HG02973 (cell line): ENCODE measurements around the gene DBI.
"Not testable (repeated sequence)": the region's sequence is repeated elsewhere in the genome, so short reads cannot be mapped to it uniquely, and the experiment has no call there.

Source experiments
- ATAC-seq: cut with Tn5 transposase; IDR thresholded peaks from one replicate; pipeline ENCODE4 v1.9.1; 2021; ENCODE audit warnings: moderate library complexity; ENCODE audit not compliant: unreplicated experiment

Gene DBI

DNA sequence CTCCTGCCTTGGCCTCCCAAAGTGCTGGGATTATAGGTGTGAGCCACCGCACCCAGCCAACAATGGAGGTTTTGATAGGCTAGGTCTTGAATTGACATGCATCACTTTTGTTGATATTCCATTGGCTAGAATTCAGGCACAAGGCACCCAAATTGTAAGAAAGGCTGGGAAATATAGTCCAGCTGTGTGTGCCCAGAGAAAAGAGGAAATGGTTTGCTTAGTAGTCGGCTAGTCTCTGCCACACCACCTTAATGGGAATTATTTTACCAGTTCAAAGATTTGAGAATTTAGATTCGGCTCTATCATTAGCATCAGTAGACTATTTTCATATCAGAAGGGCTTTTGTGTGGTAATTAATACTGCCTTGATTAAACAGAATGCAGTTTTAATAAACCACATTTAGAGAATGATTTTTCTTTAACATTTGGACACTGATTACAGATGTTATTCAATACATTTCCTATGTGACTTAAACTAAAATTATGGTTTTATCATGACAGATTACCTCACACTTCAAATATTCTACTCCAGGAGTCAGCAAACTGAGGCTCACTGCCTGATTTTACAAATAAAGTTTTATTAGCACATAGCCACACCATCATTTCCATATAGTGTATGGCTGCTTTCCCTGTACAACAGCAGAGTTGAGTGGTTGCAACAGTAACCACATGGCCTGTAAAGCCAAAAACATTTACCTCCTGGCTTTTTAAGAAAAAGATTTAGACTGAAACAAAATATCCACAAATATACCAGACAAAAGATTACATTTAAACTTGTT lies 27.4 kb downstream of the DBI start:
- no peak for ATAC-seq

DNA sequence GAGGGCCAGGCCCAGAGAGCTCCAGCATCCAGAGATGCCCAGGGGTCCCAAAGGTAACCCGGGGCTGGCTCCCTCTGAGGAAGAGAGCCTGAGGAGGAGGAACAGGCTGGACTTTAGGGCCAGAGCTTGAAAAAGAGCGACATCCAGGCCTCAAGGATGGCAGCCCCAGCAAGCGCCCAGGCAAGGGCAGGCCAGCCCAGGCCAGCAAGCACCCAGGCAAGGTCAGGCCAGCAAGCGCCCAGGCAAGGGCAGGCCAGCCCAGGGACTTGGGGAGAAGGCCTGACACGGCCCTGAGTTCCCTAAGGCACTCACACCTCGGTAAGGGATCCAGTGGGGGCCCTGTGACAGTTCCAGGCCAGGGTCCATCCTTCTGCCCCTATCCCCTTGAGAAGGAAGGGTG lies 30.4 kb downstream of the DBI start:
- ATAC-seq = no peak

DNA sequence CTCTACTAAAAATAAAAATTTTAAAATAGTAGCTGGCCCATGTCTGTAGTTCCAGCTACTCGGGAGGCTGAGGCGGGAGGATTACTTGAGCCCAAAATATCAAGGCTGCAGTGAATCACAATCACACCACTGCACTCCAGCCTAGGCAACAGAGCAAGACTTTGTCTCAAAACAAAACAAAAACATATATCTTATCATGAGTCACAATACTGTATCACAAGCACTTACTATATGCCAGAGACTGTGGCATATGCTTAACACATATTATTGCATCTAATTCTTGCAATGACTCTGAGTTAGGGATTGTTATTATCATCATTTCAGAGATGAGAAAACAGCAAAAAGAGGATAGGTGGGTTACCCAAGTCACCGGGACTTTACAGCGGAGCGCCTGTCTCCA lies 35.3 kb downstream of the DBI start:
- no peak for ATAC-seq

DNA sequence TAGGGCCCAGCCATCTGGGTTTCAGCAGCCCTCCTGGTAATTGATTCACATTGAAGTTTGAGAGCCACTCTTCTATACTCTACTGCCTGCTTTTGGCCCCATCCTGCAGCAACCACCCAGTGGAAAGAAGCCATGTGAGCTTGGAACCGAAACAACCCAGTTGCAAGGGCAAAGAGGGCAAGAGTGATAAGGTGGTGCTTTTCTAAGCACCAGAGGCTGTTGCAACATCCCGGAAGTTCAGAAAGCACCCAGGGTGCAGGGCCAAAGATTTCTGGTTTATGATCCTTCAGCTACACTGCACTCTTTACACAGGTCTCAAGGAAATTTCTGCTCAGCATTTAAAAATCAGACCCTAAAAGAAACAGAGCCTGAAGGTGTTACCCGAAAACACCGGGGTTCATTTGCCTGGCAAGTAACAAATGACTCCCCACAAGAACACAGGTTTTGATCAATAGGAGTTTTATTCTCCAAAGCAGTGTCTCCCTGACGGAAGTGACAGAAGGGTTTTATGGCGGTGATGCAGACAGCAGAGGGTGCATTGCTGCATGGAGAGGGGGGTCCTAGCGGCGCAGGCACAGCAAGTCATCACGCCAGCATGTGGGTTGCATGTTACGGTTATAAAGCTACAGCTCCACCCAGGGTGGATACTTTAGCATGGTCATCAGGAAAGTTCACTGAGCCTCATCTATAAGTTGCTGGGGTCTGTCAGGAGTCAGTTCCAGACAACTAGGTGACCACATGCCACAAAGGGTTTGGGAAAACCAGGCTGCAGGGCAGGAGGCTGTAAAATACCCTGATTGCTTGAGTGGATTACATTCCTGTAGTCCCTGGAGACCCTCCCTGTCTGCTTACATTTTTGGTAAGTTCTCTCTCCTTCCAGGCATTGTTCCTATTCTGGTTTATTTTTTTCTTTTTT lies 36.1 kb downstream of the DBI start:
- ATAC-seq = no peak

DNA sequence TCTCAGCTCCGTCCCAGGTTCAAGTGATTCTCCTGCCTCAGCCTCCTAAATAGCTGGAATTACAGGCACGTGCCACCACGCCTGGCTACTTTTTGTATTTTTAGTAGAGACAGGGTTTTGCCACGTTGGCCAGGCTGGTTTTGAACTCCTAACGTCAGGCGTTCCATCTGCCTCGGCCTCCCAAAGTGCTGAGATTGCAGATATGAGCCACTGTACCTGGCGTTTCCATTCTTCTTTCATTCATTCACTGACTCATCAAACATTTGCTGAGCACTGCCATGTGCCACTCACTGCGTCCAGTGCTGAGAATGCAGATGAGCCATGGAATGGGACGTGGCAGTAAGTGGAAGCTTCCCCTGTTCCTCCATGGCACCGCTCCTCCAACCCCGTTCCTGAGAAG lies 36.8 kb downstream of the DBI start:
- ATAC-seq = not testable (repeated sequence)

DNA sequence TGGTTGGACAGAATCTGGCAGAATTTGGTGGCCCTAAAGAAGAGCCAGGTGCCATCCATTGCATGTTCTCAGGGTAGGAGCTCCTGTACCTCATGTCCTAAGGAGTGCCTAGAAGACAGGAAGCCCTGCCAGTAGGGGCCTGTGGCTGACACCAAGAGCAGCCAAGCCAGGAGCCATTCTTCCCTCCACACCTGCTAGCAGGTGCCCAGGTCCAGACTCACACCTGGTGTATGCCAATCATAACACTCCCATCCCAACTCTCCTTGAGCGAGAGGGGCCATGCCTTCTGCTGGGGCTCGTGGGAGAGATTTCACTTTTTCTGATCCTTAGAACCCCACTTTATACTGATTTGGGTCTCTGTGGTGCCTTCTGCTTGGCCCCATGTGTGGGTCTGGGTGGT lies 38.4 kb downstream of the DBI start:
- no peak for ATAC-seq

DNA sequence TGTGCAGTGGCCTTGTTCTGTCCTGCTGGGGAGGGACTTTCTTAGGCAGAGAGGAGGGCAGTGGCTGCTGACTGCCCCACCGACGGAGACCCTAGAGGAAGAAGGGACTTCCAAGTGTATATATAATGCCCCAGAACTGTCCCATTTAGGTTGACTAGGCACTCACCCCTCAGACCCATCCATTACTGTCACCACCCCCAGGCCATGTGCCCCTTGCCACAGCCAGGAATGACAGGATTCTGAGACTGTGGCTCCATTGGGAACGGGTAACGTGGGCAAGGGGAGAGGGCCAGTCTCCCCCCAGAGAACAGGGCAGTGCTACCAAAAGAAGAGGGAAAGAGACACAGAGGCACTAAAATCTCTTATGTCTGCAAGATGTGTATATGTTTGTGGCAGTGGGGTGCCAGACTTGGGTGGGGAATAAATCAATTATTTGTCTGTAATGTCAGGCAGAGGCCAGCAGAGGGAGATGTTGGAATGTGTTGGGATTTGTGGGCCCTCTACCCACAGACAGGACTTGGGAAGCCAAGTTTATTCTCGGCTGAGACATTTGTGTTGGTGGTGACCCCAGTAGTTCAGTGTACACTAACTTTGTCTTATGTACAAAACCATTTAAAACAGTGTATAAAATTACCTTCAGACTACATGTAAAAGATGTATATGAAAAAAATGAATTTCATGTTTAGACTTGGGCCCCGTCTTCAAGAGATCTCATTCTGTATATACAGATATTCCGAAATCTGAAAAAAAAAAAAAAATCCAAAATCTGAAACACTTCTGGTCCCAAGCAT lies 40.8 kb downstream of the DBI start:
- ATAC-seq = no peak

DNA sequence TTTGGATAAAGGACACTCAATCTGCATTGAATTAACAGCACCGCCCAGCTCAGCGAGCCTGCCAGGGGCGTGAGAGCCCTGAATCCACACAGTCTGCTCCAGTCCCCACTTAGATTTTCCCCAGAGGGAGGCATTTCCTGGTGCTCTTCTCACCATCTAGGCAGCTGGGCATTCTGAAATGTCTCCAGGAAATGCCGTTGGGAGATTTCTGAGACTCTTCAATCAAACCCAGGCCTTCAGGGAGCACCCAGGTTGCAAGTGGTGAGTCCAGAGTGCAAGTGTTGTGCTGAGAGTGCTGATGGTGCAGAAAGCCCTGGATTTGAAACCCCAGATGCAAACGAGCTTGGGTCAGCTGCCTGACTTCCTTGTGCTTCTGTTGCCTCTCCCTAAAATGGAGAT lies 41.4 kb downstream of the DBI start:
- no peak for ATAC-seq

DNA sequence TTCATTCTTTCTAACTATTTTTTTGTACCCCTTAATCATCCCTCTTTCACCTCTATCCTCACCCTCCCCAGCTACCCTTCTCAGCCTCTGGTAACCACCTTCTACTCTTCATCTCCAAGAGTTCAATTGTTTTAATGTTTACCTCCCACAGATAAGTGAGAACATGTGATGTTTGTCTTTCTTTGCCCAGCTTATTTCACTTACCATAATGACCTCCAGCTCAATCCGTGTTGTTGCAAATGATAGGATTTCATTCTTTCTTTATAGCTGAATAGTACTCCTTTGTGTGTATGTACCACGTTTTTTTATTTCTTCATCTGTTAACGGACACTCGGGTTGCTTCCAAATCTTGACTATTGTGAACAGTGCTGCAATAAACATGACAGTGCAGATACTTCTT lies 42.7 kb downstream of the DBI start:
- no peak for ATAC-seq

DNA sequence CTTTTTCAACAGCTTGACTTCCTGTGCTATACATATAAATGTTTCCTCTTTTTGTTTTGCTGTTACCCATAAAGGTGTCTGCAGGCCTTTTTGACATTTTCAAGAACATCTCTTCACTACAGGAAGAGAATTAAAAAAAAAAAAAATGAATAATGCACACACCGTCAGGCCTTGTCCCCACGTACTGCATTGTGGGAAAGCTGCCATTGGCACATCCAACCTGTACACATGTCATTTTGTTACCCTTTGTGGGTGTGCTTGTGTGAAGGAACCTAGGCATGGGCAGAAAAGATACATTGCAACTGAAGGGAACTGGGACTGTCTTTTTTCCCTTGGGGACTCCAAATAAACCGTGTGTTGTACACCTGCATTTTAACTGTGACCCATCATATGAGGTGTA lies 48.1 kb downstream of the DBI start:
- ATAC-seq = no peak

DNA sequence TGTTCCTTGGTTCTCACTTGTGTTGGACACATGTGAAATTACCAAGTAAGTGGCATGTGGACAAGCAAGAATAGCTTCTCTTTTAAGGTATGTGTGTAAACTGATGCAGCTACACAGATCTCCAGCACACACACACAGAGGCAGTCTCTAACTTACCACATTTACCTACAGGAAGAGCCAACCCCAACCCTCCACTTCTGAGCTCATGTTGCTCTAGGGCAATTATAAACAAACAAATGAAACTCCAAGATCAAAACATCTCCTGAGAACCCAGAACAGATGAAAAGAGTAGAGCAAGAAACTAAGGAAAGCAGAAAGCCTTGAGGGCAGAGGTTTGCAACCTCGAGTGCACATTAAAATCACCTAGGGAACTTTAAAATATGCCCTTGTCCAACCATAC lies 48.9 kb downstream of the DBI start:
- no peak for ATAC-seq

DNA sequence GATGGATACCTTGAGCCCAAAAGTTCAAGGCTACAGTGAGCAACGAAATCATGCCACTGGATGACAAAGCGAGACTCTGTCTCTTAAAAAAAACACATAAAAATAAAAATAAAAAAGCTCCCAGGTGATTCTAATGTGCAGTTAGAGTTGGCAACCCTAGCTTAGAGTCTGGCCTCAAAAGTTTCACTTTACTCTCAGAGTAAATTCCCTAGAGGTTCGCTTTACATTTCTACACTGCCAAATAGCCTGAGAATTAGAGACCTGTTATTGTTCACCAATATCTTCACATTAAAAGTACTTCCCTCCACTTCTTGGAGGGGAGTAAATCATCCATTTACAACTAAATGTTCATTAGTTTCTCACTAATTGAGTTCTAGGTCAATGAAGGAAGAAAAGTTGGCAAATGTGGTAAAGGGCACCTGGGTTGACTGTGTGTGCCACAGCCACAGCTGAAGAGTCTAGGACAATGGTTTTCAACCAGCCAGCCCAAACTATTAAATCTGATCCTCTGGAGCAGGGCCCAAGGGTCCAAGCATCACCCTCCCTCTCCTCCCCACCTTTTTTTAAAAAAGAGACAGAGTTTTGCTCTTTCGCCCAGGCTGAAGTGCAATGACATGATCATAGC lies 49.6 kb downstream of the DBI start:
- no peak for ATAC-seq

DNA sequence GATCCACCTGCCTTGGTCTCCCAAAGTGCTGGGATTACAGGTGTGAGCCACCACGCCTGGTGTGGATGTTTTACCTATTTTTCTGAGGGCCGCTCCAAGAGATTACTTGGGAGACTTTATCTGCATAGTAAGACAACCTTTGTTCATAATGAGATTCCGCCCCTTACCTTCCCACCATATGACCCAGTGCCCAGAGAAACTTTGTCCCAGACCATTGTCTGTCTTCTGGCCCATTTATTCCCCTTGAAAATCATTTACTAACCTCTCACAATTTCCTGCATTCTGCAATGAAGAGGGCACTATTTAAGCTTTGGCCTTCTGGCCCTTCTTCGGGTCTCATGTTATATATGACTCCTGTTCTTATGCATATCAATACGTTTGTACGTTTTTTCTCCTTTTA lies 51.1 kb downstream of the DBI start:
- no peak for ATAC-seq

DNA sequence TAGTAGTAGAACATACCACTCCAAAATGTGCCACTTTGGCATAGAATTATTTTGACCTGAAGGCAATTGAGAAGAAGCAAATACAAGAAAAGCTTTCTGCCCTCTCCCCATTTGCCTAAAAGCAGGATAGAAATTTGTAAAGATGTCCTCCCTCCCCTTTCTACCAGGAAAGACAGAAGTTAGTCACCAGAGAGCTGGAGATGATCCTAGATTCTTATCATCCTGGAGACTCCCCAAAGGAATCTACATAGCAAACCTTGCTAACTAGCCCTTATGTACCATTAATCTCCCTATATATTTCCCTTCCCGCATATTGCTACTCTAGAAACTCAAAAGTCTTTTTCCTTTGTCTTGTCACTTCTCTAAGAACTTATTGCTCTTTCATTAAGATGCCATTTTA lies 52.3 kb downstream of the DBI start:
- ATAC-seq = no peak

DNA sequence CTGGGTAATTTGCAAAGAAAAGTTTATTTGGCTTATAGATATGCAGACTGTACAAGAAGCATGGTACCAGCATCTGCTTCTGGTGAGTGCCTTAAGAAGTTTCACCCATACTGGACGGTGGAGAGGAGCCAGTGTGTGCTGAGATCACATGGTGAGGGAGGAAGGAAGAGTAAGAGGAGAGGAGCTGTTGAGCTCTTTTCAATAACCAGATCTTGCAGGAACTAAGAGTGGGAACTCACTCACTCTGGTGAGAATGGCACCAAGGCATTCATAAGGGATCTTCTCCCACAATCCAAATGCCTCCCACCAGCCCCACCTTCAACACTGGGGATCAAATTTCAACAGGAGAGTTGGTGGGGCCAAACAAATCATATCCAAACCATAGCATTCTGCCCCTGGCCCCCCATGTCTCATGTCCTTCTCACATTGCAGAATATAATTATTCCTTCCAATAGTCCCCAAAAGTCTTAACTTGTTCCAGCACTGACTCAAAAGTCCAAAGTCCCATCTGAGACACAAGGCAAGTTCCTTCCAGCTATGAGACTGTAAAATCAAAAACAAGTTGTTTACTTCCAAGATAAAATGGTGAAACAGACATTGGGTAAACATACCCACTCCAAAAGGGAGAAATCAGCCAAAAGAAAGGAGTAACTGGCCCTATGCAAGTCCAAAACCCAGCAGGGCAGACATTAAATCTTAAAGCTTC lies 53.2 kb downstream of the DBI start:
- ATAC-seq = no peak

DNA sequence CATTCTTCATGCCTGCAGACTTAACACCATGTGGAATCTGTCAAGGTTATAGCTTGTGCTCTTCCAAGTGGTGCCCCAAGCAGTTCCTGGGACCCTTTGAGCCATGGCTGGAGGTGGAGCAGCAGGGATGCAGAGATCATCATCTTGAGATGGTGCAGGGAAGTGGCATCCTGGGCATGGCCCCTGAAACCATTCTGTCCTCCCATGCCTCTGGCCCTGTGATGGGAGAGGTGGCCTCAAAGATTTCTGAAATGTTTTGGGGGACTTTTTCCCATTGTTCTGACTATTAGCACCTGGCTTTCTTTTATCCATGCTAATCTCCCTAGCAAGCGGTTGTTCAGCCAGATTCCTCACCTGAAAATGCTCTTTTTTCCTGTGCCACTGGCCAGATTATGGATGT lies 54.5 kb downstream of the DBI start:
- no peak for ATAC-seq

DNA sequence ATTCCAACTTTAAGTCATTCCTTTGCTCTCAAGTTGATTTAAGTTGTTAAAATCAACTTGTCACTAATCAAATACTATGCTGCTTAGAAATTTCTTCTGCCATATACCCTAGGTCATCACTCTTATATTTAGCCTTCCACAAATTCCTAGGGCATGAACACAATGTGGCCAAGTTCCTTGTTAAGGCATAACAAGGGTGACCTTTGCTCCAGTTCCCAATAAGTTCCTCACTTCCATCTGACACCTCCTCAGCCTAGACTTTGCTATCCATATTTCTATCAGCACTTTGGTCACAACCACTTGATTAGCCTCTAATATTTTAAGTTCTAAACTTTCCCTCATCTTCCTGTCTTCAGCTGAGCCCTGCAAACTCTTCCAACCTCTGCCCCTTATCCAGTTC lies 55.0 kb downstream of the DBI start:
- no peak for ATAC-seq
